HG03060 (cell line): ENCODE data around the gene AEN.
A peak's percentile ranks its signal among the peaks of the same experiment; 100 is the strongest.

Experiments used
- ATAC-seq: cut with Tn5 transposase; IDR thresholded peaks from one replicate; pipeline ENCODE4 v1.9.1; 2021; ENCODE audit warnings: low read depth, moderate number of reproducible peaks; ENCODE audit not compliant: unreplicated experiment

The AEN gene

DNA sequence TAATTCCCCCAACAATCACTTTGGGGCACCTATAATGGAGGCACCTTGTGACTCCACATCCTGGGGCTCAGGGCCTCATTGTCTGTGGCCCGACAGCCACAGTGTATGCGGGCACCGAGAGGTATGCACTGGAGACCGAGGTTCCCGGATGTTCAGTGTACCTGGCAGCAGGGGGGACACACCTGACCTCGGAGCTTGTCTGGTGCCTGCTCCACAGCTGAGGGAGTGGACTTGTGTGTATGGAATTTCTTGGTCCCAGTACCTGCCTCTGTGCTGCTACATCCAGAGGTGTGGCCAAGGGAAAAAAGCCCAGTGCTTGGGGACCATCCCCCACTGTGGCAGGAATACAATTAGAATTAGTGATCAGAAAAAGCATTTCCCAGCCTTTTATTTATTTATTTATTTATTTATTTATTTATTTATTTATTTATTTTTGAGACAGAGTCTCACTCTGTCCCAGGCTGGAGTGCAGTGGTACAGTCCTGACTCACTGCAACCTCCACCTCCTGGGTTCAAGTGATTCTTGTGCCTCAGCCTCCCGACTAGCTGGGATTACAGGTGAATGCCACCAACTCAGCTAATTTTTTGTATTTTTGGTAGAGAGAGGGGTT lies 8.8 kb upstream of the AEN start:
- ATAC-seq, result no peak

DNA sequence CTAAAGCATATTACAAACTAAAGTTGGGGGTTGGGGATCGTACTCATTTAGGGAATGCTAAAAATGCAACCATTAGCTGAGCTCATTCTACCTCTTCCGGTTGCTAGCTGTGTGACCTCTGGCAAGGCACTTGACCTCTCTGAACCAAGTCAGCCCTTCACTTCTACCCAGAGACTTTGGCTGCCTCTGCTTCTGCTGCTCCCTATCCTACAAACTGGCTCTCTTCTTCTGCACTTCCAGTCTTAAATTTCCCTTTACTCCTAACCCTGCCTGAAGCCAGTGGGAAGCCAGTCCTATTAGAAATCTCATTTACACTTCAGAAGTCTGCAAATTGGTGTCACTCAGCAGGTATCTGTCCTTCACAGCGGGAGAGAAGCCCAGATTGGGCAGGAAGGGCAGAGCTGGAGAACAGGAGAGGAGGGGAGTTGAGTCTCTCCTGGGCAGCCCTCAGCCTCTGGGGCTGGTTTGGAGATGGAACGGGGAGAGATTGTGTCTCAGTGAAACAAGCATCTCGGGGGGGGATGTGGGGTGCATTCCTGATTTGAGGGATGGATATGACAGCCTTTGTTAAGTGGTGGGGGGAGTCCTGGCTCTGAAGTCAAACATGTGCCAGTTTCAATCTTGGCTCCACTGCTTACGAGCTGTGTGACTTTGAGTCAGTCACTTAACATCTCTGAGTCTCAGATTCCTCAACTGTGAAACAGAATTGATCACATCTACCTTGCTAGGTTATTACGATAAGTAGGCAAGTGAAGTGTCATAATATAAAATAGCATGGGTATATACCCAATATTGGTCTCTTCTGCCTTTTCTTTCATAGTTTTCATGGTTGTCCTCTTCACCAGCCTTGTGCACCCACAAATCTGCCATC lies 7.8 kb upstream of the AEN start:
- no peak for ATAC-seq

DNA sequence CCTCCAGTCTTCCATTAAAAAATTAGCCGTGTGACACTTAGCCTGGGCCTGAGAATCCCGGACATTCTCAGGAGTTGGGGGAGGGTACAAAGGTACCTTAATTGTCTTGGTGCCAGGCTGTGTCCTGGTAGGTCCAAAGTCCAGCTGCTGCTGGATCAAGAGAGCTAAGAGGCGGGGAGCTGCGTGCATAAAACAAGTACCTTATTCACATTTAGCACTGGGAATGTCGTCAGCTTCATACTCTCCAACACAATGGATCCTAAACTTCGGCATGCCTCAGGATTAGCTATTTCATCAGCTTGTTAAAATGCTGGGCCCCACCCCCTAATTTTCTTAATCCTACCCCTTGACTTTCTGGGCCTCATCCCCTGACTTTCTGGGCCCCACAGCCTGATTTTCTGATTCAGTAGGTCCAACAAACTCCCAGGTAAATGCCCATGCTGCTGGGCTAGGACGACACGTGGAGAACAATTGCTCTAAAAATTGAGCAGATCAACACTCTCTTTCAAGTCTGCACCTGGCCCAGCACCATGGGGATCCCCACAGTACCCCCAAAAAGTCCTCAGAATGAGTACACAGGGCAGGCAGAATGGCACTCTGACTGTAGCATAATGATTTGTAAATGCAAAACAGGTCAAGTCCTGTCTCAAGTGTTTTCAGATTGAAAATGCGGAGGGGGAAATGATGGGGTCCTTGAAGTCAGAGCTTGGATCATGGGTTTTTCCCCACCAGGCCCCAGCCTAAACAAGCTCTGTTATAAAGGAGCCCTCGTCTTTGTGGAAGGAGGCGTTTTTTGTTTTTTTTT lies 5.6 kb upstream of the AEN start:
- no peak for ATAC-seq

DNA sequence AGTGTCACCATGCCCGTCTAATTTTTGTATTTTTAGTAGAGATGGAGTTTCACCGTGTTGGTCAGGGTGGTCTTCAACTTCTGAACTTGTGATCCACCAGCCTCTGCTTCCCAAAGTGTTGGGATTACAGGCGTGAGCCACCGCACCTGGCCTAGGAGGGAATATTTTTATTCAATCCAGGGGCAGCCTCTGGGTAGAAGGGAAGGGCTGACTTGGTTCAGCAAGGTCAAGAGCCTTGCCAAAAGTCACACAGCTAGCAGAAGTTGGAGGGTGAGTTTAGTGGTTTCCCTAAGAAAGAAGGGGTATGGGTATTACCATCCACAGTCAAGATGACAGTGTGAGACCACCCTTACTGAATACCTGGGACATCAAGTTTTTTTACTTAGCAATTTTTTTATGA lies 4.9 kb upstream of the AEN start:
- ATAC-seq, result no peak

DNA sequence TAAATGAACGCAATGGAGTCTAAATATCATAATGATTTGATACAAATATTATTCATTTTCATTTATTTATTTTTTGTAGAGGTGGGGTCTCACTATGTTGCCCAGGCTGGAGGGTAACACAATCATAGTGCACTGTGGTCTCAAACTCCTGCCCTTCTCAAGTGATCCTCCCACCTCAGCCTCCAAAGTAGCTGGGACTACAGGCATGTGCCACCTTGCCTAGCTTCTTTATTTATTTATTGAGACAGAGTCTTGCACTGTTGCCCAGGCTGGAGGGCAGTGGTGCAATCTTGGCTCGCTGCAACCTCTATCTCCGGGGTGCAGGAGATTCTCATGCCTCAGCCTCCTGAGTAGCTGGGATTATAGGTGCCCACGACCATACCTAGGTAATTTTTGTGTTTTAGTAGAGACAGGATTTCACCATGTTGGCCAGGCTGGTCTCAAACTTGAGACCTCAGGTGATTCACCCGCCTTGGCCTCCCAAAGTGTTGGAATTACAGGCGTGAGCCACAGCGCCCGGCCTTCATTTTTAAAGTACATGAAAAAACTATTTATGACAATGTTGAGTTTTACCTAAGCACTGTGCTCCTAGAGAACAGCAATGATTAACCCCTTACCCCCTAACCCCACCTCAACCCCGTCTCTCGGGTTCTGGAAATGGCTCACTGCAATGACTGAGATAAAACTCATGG lies 4.0 kb upstream of the AEN start:
- ATAC-seq, result no peak

DNA sequence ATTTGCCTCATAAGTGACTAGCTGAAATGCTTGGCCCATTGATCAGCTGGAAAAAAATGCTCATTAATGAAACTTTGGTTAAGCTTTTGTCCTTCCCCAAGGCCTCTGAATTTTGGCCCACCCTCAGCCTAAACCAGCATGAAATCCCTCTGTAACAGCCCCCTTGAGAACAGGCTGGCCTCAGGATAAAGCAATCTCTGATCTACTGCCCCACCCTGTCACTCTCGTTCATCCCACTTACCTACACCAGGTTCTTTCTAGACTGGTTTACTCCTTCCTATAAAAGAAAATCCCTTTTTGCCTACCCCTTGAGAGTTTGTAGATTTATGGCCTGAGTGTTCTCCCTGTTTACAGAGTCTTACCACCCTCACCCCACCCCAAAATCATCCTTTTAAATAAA lies 3.4 kb upstream of the AEN start:
- ATAC-seq, result no peak

DNA sequence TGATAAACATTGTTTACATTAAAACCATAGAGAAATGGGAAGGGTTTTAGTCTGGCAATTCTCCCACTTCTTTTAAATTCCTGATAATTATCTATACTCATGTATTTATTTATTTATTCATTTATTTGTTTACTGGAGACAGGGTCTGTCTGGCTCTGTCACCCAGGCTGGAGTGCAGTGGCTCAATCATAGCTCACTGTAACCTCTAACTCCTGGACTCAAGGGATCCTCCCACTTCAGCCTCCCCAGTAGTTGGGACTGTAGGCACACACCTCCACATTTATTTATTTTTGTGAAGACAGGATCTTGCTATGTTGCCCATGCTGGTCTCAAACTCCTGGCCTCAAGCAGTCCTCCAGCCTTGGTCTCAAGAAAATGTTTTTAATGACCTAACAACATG lies 2.5 kb upstream of the AEN start:
- ATAC-seq, result no peak

DNA sequence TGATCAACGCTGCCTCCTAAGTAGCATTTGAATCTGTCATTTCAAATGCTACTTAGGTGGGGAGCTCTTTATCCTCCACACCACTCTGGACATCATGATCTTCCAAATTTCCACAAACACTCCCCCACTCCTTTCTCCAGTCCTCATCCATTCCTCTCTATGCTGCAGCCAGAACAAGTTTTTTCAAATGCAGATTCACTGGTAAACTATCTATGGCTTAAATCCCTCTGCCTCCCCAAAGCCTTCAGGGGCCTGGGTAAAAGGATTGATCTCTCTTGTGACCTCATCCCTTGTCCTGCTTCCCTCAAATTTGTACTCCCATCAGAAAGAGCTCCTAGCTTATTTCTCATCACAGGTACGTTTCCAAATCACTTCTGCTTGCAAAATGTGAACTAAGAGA lies 1.3 kb upstream of the AEN start:
- ATAC-seq, result no peak

DNA sequence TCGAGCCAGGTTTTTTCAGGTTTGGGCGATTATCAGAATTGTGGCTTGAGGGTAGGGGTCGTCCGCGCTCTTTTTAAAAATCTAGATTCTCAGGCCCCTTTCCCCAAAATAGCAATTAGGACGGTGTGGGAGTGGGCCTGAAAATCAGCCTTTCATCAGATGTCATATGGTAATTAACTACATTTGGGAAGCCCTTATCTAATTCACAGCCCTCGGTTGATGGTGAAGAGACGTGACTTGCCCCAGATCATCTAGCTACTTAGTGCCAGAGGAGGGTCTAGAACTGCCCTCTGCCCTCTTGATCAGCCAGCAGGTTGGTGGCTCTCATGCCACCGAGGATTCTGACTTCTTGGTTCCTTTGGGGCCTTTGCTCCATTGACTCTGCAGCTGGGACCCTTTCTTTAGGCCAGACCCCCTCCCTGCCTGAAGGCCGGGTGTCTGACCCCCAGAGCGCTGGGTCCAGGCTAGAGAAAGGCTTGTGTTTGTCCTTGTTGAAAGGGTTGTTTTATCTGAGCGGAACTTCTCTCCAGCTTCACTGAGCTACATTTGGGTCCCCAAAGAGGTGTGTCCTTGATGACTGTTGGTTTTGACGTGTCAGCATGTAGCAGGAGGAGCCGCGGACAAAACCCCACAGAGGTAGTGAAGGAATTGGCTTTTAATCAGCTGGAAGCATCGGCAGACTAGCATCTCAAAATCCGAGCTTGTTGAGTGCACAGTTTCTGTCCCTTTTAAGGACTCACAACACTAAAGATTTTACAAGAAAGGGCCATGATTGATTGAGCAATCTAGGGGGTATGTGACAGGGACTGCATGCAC lies 857 bp downstream of the AEN start:
- peak; percentile 28 for ATAC-seq

DNA sequence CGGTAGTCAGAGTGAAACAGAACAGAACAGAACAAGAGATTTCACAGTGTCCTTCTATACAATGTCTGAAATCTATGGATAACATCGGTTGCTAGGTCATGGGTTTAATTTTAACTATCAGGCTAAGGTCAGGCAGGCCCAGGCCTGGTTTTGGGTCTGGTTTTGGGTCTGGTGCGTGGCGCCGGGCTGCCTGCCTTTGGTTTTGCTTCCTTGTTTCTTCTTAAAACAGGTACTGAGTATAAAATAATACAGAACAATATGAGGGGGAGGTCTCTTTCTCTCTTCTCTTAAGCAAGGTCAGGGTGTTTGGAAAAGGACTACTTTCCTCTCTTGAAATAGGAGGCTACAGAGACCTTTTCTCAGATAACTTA lies 1.4 kb downstream of the AEN start:
- no peak for ATAC-seq

DNA sequence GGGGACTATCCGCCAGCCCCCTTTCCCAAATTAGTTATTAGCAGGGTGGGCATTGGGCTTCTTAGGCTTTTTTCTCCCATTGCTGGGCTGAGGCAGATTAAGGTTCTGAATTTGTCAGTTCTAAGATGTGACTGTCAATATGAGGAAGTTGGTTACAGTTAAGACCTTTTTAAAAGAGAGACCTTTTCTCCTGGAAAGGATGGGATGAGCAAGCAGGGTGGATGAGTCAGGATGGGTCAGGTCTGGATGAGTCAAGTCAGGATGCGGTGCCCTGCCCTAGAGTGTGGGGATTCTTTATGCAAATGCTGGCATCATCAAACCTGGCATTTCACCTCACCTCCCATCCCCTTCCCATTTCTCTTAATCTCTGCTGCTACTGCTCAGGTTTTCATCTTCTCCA lies 1.9 kb downstream of the AEN start:
- ATAC-seq, result no peak

DNA sequence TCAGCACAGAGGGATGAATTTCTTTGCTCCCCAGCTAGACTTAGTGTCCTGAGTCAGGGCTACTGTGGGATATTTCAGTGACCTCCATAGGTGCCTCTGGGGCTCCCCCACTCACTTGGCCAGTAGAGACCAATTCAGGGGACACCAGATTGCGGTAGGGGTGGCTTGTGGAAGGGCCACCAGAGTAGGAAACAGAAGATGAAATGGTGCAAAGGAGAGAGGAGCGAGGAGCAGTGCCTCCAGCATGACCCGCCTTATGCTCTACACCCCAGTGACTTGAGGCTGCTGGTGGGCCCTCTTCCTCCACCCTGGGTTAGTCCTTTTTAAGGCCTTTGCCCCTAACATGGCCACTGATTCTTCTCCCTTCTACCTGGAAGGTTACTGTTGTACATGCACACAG lies 2.5 kb downstream of the AEN start:
- ATAC-seq, result no peak

DNA sequence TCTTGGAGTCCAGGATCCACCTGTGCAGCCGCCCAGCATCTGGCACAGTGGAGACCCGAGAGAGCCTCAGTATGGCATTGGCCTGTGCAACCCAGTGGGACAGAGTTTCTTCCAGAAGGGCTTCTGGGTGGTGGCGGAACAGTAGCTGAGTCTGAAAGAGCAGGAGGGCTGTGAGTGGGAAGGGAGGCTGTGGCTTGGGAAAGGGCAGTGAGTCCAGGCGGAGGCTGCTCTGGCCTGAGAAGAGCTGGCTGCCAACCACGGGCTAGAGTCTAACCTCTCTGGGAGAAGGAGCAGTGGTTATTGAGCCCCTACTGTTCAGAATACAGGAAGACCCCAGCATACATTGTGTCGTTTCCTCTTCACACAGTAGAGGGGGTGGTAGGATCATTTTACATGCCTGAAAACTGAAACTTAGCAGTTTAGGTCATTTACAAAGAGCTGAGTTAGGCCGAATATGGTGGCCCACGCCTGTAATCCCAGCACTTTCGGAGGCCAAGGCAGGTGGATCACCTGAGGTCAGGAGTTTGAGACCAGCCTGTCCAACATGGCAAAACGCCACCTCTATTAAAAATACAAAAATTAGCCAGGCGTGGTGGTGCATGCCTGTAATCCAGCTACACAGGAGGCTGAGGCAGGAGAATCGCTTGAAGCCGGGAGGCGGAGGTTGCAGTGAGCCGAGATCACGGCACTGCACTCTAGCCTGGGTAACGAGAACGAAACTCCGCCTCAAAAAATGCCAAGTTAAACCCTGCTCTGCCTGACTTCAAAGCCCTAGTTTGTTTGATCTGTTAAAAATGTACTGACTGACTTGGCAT lies 3.2 kb downstream of the AEN start:
- ATAC-seq, result no peak

DNA sequence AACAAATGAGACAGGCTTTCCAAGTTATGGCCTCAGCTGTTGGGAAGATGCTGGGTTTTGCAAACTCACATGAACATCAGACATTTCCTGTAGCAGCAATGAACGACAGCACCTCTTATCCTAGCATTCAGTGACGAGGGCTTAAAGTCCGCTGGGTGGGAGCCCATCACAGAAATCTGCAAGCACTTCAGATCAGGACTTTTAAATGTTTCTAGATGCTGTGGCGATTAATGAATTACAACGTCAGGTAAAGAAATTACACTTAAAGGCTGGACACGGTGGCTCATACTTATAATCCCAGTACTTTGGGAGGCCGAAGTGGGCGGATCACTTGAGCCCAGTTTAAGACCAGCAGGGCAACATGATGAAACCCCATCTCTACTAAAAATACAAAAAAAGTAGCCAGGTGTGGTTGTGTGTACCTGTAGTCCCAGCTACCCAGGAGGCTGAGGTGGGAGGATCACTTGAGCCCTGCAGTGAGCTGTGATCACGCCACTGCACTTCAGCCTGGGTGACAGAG lies 3.9 kb downstream of the AEN start:
- no peak for ATAC-seq

DNA sequence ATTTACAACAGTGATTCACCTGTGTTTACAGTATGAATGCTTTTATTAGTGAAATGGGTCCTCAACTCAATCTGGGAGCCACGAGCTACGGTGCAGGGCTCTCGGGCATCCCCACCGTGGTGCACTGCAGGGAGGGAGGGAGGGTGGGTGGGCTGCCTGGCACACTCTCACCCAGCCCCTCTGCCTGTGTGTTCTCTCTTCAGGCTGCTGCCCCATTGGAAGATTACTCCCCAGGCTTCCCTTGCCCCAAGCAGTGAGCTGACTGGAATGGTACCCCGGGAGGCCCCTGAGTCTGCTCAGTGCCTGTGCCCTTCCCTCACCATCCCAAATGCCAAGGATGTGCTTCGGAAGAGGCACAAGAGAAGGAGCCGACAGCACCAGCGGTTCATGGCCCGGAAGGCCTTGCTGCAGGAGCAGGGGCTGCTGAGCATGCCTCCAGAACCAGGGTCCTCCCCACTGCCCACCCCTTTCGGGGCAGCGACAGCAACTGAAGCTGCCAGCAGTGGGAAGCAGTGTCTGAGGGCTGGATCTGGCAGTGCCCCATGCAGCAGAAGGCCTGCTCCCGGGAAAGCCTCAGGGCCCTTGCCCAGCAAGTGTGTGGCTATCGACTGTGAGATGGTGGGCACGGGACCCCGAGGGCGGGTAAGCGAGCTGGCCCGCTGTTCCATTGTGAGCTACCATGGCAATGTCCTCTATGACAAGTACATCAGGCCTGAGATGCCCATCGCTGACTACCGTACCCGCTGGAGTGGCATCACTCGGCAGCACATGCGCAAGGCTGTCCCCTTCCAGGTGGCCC lies 5.0 kb downstream of the AEN start:
- ATAC-seq, result no peak

DNA sequence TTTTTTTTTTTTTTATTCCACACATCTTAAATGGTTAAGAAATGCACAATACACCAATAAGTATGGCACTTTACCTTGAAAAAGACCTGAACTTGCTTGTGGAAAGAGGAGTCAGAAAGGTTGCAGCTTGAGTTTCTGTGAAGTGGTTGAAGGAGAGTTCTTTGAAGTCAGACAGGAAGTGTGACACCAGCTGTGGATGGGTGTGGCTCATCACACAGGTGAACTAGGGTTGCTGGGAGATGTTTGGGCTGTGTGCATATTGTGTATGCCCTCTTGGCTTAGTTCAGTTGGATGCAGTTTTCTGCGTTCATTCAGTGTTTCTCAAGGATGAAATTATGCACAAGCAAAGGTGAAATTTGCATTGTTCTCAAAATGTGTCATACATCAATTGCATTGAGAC lies 6.3 kb downstream of the AEN start:
- no peak for ATAC-seq

DNA sequence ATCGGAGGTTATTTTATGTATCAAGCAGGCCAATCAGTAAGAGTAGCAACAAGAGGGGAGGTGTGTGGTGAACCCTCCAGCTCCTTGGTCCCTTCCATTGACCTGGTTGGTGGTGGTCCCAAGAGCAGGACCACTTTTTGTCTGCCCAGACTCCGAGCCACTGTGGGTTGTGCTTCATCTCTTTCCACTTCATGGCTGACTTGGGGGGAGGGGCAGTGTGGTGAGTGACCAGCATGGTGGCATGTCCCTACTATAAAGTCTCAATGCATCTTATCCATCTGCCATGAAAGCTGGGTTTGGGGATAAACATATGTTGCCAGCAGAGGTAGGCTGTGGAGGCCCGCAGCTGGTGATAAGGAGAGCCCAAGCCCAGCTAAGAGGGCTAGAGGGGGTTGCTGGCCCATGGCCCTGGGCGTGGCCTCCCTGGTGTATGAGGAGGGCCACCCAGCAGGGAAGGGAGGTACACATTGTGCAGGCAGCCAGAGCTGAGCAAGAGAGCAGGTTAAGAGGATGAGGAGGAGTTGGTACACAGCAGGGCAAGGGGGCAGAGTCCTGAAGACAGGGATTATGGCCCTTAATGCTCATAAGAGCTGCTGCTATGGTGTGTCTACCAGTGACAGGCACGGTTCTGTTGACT lies 7.0 kb downstream of the AEN start:
- ATAC-seq, result no peak

DNA sequence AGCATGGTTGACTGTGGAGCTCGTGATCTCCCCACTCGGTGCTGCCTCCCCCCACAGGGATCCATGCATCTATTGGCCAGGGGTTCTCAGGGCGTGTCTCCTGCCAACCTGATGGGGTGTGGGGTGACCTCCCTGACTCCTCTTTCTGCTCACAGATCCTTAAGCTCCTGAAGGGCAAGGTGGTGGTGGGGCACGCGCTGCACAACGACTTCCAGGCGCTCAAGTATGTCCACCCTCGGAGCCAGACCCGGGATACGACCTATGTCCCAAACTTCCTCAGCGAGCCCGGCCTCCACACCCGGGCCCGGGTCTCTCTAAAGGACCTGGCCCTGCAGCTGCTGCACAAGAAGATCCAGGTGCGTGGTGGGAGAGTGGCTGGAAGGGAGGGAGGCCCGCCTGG lies 7.9 kb downstream of the AEN start:
- no peak for ATAC-seq
